ENCODE results near the gene CDKN2C. TPM values are rescaled to one million over a fixed set of nuclear protein-coding genes. Genes with fewer than 3 reads are reported as not detected.

The CDKN2C gene
- total and polyA plus RNA-seq, 2 donors (not counting 3 experiments of a cell fraction or from before 2014, with no cell fraction given), result 12.8 to 19.8 TPM

DNA sequence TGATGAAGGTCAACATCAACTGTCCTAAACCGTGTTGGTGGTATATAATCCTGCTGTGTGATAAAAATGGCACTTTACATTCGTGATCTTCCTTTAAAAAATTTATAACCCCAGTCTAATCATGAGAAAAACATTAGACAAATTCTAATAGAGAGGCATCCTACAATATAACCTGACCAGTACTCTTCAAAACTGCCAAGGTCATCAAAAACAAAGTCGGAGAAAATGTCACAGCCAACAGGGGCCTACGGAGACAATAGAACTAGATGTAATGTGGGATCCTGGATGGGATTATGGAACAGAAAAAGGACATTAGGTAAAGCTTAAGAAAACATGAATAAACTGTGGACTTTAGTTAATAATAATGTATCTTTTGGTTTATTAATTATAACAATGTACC, 25.0 kb downstream of the CDKN2C start:
- H2AFZ ChIP-seq (ENCODE audit: low read depth, low read length), result no peak overlapping the region
- ChIA-PET POLR2A (no interaction called here), CTCF (interaction anchor here (2.2 kb wide), 1 partner anchor 65 kb away, joined by 4 read pairs; no protein-coding TSS in a partner anchor)
- FAIRE-seq, result no peak
- no peak overlapping the region for H3K9ac ChIP-seq (replicated peaks; ENCODE audit: extremely low read depth, insufficient read depth, low read length)
- no peaks in the 10 kb centered on the region for H3K9me1 ChIP-seq (replicated peaks; ENCODE audit: control insufficient read depth, extremely low read depth, insufficient read depth, low read length)
- H4K20me1 ChIP-seq (replicated peaks; ENCODE audit: control insufficient read depth, extremely low read depth, insufficient read depth, low read length), result no peaks in the 10 kb centered on the region
- dilution Hi-C loops (cut with MboI; ENCODE audit: extremely low pct_ligation_motif_present, low sequenced_read_pairs) (no loop called here), intact Hi-C loops (cut with micrococcal nuclease) (no loop called here)
- DNase-seq (ENCODE audit: low read depth, low spot score), result no peak
- no peaks in the 10 kb centered on the region for H3K9me3 ChIP-seq (replicated peaks; ENCODE audit: control insufficient read depth, insufficient read depth, low read length)
- TF ChIP-seq JUN (IDR thresholded peaks at IDR 0.05; ENCODE audit: borderline replicate concordance, insufficient read depth, insufficient read length, low read depth) (no peak), POLR2AphosphoS5 (IDR thresholded peaks at IDR 0.05; ENCODE audit: insufficient read depth, low read depth, low read length) (no peak), MYC (IDR thresholded peaks at IDR 0.05; ENCODE audit: low read depth, low read length) (no peak), POLR2A (IDR thresholded peaks at IDR 0.05; ENCODE audit: low read depth, low read length) (no peak), GATA2 (IDR thresholded peaks at IDR 0.05; ENCODE audit: insufficient read depth, insufficient read length, low read depth, low read length) (no peak), FOS (IDR thresholded peaks at IDR 0.05; ENCODE audit: borderline replicate concordance, insufficient read depth, low read length) (no peak)
- TF ChIP-seq, protein P1, sequence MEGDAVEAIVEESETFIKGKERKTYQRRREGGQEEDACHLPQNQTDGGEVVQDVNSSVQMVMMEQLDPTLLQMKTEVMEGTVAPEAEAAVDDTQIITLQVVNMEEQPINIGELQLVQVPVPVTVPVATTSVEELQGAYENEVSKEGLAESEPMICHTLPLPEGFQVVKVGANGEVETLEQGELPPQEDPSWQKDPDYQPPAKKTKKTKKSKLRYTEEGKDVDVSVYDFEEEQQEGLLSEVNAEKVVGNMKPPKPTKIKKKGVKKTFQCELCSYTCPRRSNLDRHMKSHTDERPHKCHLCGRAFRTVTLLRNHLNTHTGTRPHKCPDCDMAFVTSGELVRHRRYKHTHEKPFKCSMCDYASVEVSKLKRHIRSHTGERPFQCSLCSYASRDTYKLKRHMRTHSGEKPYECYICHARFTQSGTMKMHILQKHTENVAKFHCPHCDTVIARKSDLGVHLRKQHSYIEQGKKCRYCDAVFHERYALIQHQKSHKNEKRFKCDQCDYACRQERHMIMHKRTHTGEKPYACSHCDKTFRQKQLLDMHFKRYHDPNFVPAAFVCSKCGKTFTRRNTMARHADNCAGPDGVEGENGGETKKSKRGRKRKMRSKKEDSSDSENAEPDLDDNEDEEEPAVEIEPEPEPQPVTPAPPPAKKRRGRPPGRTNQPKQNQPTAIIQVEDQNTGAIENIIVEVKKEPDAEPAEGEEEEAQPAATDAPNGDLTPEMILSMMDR (IDR thresholded peaks at IDR 0.05; ENCODE audit: extremely low read depth in 1 of 2, insufficient read depth in 1 of 2, low read depth in 1 of 2, low read length in 2 of 2), result no peak
- TF ChIP-seq, protein P2, sequence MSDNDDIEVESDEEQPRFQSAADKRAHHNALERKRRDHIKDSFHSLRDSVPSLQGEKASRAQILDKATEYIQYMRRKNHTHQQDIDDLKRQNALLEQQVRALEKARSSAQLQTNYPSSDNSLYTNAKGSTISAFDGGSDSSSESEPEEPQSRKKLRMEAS (IDR thresholded peaks at IDR 0.05; ENCODE audit: insufficient read depth, insufficient read length), result no peak
- H3K27ac ChIP-seq (ENCODE audit: insufficient read depth, low read depth, low read length), result no peak overlapping the region
- H3K4me1 ChIP-seq (ENCODE audit: control insufficient read depth, extremely low read depth, insufficient read depth, low read length), result no peaks in the 10 kb centered on the region
- H3K36me3 ChIP-seq (ENCODE audit: control insufficient read depth in 2 of 2, extremely low read depth in 1 of 2, insufficient read depth in 2 of 2, low read length in 2 of 2), result no peaks in the 10 kb centered on the region
- BruUV-seq (replicated peaks), result no TSS peak
- no peaks in the 10 kb centered on the region for H3K27me3 ChIP-seq (ENCODE audit: control insufficient read depth in 2 of 2, insufficient read depth in 2 of 2, low read length in 2 of 2)
- no peaks in the 10 kb centered on the region for H3K79me2 ChIP-seq (ENCODE audit: control insufficient read depth, insufficient read depth, low read length)
- H3K4me3 ChIP-seq (replicated peaks in 1 of 3; ENCODE audit: insufficient read depth in 1 of 3, low read depth in 1 of 3, low read length in 3 of 3), result no peak overlapping the region
- H3K4me2 ChIP-seq (ENCODE audit: insufficient read depth, low read length), result no peak overlapping the region
